Measurements from ENCODE around the gene MZT2A.
"Not testable (repeated sequence)": the region's sequence is repeated elsewhere in the genome, so short reads cannot be mapped to it uniquely, and the experiment has no call there.

- TF ChIP-seq CTCF, POLR2A, EP300 (IDR thresholded peaks at IDR 0.05): not testable (repeated sequence)
Measured at GRCh38 chr2:131495506-131495905, 3.3 kb upstream of the MZT2A start.

Measured in suprapubic skin (tissue), 3 donors.